Hematopoietic multipotent progenitor cell treated with erythropoietin and hydrocortisone succinate and interleukin-3 and kit ligand, for 17 days (in vitro differentiated cells): ENCODE measurements around the gene TTC17.
"Not testable (repeated sequence)": the region's sequence is repeated elsewhere in the genome, so short reads cannot be mapped to it uniquely, and the experiment has no call there.

Experiments
- DNase-seq: peaks from one replicate; pipeline ENCODE4 v3.0.0-alpha.2; 2015; ENCODE audit warnings: low spot score

Gene TTC17, protein sequence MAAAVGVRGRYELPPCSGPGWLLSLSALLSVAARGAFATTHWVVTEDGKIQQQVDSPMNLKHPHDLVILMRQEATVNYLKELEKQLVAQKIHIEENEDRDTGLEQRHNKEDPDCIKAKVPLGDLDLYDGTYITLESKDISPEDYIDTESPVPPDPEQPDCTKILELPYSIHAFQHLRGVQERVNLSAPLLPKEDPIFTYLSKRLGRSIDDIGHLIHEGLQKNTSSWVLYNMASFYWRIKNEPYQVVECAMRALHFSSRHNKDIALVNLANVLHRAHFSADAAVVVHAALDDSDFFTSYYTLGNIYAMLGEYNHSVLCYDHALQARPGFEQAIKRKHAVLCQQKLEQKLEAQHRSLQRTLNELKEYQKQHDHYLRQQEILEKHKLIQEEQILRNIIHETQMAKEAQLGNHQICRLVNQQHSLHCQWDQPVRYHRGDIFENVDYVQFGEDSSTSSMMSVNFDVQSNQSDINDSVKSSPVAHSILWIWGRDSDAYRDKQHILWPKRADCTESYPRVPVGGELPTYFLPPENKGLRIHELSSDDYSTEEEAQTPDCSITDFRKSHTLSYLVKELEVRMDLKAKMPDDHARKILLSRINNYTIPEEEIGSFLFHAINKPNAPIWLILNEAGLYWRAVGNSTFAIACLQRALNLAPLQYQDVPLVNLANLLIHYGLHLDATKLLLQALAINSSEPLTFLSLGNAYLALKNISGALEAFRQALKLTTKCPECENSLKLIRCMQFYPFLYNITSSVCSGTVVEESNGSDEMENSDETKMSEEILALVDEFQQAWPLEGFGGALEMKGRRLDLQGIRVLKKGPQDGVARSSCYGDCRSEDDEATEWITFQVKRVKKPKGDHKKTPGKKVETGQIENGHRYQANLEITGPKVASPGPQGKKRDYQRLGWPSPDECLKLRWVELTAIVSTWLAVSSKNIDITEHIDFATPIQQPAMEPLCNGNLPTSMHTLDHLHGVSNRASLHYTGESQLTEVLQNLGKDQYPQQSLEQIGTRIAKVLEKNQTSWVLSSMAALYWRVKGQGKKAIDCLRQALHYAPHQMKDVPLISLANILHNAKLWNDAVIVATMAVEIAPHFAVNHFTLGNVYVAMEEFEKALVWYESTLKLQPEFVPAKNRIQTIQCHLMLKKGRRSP

DNA sequence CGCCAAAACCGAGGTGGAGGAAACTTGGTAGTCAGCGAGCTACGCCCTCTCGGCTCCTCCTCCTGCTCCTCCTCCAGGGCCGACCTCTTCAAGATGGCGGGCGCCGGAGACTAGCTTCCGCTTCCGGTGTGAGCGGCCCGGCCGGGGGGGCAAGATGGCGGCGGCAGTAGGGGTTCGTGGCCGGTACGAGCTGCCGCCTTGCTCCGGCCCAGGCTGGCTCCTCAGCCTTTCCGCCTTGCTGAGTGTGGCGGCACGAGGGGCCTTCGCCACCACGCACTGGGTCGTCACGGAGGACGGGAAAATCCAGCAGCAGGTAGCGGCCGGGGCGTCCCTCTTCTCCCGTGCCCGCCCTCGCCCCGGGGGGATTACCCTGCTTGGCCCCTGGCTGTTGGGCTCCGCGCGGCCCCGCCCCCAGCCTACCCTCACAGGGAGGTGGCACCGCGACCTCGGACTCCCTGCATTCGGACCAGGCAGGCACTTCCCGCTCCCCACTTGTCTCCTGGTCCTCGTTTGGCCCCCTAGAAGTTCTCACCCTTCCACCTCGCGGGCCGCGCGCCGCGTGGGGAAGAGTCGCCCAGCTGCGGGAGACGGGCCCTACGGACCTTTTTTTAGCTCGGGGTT lies at the start of gene TTC17:
Gene TTC17, plus strand, starts transcription at position 120 of the 621 bp plus-strand sequence. Its CDS starts 35 bp downstream, at position 155.
- peak; percentile 94 for DNase-seq

DNA sequence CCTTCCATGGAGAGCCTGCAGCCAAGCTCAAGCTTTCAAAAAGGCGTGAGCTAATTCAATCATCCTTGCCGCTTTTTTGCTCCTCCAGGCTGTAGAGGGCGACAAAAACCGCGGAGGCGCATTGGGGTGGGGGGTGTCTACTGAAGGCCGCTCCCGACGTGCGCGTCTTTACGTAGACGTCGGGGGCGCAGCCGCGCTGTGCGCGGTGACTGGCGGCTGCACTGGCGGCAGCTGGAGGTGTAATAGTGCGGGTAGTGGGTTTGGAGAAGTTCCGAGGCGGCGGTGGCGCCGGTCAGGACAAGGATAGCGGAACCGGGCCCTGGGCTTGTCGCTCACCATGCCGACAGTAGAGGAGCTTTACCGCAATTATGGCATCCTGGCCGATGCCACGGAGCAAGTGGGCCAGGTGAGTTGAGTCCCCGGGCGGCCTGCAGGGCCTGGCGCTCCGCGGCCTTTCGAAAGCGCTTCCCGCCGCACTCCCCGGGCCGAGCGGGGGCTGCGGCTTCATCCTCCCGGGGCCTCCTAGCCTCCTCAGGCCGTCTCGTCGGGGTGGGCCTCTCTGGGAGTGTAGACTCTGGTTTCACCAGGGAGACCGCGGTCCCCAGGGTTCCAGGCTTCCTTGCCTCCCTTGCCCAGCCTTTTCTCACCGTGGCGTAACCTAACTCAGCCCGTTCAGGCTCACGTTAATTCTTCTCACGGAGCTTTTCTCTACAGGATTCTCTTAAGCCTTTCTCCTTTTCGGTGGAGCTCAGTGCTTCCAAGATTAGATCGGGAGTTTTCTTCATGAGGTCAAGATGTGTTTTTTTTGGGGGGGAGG lies 46.7 kb upstream of the TTC17 start, which contains the start of gene API5:
Gene API5, plus strand, starts transcription at position 206 of the 817 bp plus-strand sequence. Its CDS starts 132 bp downstream, at position 338.
- peak; percentile 85 for DNase-seq

DNA sequence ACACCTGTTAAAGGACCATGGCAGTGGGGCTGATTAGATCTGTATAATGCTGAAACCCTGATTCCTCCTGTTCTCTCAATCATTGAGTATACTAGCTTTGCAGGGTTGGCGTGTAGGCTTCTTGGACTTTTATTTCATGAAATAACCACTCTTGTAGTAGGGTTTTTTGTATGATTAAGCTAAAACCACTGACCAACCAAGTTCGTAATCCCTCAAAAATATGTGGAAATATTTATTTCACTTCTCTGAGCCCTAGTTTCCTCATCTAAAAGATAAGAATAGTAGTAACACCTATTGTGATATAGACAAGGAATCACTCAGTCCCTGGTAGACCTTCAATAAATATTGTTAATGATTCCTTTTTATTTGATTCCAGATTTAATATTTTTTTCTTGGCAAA lies 42.8 kb upstream of the TTC17 start:
- DNase-seq, result no peak

DNA sequence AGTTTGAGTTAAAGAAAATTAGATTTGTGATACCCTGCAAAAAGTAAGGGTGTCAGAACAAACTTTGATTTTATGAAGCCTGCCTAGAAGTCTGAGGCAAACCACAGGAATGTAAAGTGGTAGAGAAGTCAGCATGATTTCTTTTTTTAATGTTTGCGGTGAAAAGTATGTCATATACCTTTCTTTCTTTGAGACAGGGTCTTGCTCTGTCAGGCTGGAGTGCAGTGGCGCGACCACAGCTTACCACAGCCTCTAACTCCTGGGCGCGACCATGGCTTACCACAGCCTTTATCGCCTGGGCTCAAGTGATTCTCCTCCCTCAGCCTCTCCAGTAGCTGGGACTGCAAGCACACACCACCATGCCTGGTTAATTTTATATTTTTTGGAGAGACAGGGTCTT lies 42.3 kb upstream of the TTC17 start:
- DNase-seq, result no peak

DNA sequence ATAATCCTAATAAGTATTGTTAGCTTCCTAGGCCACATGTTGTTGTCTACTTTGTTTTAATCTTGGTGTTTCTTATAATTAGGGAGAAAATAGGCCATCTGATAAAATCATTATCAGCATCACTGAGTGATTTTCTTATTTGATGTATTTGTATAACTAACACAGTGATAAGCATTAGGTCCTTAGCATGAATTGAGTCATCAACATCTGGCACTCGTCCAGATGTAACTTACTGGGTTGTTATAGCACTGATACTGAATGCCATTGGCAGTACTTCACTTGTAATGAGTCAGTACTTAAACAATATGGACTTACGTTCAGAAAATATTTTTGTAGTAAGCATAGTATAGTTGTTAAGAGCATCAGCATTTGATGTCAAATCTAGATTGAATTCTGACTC lies 30.7 kb upstream of the TTC17 start:
- DNase-seq, result peak; percentile 87

DNA sequence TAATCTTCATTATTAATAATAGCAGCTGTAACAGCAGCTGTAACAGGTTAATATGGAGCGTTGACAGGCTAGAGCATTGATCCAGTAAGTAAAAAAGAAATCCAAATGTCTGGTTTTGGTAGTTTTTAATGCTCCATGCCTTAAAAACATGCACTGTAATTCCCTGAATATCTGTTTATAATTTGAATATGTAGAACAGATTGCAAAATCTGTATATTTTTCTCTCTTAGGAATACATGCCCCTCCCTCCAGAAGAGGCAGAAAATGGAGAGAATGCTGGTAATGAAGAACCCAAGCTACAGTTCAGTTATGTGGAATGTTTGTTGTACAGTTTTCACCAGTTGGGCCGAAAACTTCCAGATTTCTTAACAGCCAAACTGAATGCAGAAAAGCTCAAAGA lies 30.2 kb upstream of the TTC17 start:
- DNase-seq, result no peak

DNA sequence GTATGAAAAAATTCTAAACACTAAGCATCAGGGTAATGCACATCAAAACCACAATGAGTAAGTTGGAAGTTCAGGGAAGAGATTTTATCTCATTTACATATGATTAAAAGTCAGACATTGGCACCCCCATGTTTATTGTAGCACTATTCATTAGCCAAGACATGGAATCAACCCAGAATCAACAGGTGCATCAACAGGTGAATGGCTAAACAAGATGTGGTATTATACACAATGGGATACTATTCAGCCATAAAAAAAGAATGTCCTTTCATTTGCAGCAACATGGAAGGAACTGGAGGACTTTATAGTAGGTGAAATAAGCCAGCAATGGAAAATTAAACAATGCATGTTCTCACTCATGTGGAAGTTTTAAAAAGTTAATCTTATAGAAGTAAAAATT lies 17.6 kb upstream of the TTC17 start:
- no peak for DNase-seq

DNA sequence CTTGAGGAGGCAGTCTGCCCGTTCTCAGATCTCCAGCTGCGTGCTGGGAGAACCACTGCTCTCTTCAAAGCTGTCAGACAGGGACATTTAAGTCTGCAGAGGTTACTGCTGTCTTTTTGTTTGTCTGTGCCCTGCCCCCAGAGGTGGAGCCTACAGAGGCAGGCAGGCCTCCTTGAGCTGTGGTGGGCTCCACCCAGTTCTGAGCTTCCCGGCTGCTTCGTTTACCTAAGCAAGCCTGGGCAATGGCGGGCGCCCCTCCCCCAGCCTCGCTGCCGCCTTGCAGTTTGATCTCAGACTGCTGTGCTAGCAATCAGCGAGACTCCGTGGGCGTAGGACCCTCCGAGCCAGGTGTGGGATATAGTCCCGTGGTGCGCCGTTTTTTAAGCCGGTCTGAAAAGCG lies 7.3 kb upstream of the TTC17 start:
- DNase-seq, result not testable (repeated sequence)

DNA sequence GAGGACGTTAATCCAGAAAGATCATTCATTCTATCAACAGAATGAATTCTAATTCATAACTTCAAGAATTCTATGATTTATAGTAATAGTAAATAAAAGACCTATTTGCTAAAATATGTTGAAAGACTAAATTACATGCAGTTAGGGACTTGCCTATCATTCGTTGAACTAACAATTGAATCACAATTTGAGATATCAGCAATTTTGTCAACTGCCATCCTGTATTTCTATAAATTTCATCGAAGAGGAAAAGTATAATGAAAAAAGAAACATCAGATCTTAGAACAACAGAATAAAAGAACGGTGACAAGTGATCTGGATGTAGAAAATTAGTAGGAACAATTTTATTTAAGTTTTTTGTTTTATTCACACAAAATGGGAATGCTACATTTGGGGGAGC lies 4.4 kb upstream of the TTC17 start:
- no peak for DNase-seq

DNA sequence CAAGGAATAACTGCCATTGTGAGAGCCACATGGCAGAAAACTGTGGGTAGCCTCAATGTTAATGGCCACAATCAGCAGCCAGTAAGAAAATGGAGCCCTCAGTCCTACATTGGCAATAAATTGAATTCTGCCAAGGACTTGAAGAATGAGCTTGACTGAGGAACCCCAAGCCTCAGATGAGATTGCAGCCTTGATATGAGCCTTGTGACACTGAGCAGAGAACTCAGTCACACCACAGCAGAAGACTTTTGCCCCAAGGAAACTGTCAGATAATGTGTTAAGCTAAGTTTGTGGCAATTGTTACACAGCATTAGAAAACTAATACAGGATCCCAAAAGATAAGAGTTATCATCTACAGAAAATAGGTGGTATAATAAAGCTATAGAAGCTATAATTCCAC lies 2.4 kb upstream of the TTC17 start:
- no peak for DNase-seq

DNA sequence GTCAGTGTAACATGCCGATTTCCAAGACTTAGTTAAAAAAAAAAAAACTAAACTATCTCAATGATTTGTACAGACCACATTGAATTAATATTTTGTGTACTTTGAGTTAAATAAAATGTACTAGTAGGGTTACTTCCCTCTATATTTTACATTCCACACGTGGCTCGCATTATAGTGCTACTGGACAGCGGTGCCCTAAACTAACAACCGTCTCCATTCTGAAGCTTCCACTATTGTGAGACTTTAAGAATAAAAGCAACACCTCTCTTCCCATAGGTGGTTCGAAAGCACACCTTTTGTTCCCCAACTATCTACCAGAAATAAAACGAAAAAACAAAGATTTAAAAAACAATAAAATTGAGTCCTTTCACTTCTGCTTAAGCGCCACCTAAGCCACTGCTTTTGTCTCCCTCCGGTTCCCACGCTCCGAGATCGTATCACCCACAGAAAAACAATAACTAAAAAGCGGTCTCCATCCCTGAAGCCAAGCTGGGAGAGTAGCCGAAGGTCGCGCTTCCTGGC lies 380 bp upstream of the TTC17 start:
- DNase-seq, result no peak

DNA sequence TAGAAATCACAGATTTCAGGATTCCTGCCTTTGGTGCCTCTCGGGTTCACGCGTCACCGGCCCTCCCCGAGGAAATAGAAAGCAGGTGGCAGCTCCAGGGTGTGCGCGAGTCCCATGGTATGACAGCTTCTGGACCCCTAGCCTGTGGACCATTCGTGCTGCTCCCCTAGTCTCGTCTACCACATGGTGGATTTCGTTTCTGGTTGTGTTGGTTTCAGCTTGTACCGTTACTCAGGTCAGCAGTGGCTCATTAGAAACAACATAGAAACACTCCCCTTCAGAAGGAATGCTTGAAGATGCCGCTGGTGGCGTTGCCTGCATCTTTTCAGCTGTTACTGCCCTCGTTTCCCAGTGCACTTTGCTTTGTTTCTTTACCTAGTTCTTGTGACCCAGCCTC lies 700 bp downstream of the TTC17 start:
- DNase-seq, result peak; percentile 63

DNA sequence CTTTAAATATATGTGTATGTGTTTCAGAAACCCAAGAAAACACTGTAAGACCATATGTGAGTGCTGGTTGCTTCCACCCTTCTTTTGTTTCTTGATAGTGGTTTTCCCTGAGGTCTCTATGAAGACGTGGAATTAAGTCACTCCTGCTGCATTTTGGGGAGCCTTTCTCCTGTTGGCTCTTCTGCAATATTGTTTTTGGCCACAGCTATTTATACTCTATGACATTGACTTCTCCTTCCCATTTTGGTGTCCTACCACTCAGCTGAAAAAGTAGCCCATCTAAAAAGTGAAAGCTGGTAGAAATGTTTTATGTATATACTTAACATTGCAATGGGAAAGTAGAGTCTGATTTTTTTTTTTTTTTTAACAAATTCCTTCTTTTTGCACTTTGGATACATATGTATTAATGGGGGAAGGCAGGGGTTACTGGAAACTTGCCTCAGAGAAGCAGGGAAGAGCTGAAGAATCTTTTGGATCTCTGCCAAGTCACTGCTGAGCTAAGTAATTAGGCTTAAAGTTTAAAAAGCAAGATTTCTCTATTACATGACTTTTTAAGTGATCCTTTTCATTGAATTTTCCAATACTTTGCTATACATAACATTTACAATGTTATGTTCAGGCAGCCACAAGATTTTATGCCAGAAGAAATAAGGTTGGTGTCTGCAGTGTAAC lies 1.8 kb downstream of the TTC17 start:
- DNase-seq, result peak; percentile 76

DNA sequence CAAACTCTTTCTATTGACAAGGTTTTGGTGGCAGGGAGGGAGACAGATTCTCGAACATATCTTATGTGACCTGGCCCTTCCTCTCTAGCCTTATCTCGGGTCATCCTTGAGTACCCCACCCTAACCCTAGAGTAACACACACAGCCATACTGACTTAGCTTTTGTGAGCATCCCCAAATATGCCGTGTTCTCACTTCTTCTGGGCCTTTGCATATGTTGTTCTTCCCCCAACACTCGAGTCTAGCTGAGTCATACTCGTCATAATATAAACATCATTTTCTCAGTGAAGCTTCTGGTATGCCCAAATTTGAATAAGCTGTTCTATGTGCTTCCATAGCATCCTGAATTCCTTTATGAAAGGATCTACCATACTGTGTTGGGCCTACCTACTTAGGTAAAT lies 8.0 kb downstream of the TTC17 start:
- peak; percentile 82 for DNase-seq

DNA sequence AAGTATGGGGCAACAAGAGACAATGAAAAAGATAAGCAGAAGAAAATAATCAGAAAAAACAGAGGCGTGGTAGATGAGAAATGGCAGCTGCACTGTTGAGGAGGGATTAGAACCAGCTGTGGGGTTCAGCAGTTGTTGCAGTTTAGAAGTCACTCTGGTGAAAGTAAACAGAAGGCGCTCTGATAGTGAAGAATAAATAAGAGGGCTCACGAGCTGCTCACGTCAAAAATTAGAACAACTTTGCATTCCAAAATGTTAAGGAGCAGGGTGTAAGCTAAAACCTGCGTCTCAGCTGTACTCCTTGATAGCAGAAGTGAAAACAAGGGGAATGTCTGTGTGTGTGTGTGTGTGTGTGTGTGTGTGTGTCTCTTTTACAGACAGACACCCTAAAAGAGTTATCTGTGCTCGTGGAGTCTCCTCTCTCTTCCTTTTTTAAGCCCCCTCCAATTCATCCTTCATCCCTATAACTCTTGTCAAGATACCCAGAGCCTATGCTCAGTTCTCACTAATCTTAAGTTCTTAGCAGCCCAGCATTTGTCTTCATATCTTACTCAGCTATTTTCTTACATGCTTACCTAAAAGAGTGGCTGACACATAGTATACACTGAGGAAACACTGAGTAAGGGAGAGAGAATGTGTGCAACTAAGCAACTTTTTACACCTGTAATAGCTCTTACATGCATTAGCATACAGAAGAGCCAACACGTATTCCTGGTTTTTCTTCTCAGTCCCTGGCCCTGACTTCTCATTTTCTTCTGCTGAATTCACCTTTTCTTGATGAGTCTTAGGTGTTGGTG lies 8.9 kb downstream of the TTC17 start:
- peak; percentile 50 for DNase-seq

DNA sequence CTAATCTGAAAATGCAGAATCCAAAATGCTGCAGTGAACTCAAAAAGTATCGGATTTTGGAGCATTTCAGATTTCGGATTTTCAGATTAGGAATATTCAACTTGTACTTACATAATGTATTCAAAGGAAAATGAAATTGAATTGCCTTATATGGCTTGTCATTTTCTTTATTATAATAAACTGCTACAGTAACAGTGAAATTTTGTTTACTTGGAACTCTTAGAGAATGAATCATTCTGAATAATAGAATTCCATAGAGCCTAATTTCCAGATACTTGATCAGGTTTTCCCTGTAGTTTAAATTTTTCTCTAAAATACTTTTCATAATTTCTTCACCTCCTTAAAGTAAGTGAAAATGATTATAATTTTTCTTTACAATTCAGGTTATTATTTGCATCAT lies 17.3 kb downstream of the TTC17 start:
- no peak for DNase-seq

DNA sequence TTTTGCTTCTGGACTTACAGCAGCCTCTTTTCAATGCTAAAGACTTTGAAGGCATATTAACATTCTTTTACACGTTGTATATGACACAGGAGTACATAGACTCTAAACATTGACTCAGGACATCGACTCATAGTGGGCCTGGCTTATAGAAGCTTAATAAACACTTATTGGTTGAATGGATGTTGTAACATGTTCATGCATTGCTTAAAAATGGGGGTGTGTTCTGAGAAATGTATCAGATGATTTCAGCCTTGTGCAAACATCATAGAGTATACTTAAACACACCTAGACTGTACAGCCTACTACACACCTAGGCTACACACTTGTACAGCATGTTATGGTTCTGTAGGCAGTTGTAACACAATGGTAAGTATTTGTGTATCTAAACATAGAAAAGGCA lies 17.9 kb downstream of the TTC17 start:
- no peak for DNase-seq

DNA sequence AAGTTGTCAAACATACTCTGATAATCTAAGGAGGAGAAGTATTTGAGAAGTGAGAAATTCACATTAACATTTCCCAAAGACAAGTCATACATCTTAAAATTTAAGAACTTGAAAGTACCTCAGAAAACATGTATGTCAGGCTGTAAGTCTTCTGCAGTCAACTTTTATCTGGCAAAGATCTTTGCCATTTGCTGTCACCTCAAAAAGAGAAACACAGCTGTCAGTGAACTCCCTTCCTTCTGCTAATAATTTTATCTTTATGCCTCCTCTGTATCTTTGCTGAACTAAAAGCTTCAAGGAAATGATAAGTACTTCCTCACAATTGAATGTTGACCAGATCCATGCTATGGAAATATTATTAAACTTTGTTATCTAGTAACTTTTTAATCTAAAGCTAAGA lies 18.7 kb downstream of the TTC17 start:
- no peak for DNase-seq

DNA sequence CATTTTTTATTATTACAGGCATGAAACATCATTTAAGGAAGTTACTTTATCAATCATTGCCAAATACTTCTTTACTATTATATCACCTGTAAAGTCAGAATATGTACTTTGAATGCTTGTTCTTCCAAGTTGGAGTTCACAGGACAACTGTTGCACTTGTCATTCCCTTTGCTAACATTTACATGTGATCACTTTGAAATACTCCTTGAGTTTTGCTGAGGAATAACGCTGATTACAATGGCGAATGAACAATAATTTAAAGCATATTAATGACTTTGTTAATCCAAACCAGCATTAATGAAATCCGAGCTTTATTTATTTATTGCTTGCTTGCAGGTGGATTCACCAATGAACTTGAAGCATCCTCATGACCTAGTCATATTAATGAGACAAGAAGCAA lies 20.2 kb downstream of the TTC17 start:
- no peak for DNase-seq

DNA sequence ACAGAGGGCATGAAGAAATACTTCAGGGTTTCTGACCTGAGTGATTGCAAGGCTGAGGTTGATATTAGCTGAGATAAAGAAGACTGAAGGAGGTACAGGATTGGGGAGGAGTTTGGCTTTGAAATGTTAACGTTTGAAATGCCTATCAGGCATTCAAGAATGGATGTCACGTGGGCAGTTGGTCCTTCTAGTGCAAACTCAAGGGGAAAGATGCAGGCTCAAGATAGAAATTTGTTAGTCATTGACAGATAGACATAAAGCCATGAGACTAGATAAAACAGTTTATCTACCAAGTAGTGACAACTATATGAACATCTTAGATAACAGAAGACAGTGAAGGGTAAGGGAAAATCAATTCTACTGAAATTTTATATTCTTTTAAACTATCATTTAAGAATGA lies 23.1 kb downstream of the TTC17 start:
- DNase-seq, result no peak
